Activated naive CD8-positive, alpha-beta T cell treated with anti-CD3 and anti-CD28 coated beads, Interleukin-2, amount 50 U/mL, for 16 hours (primary cell): ENCODE measurements around the gene PCP4.

Experiments used
- DNase-seq: peaks from one replicate; pipeline ENCODE4 v3.0.0-alpha.2; 2020; ENCODE audit warnings: low read depth, low spot score

Gene PCP4

GRCh38 chr21:39923476-39923875 is 56.2 kb downstream of the PCP4 start:
- no peak for DNase-seq

GRCh38 chr21:39924577-39925308 is 57.5 kb downstream of the PCP4 start:
- DNase-seq = no peak

- no peak for DNase-seq
Observed at GRCh38 chr21:39927304-39927886, 60.2 kb downstream of the PCP4 start.

GRCh38 chr21:39932335-39932734 is 65.1 kb downstream of the PCP4 start:
- no peak for DNase-seq

- DNase-seq = no peak
Observed at GRCh38 chr21:39934895-39935294, 67.7 kb downstream of the PCP4 start.

GRCh38 chr21:39935716-39936115 is 68.5 kb downstream of the PCP4 start:
- DNase-seq = no peak

GRCh38 chr21:39938086-39938625 is 70.9 kb downstream of the PCP4 start:
- no peak for DNase-seq

- no peak for DNase-seq
Observed at GRCh38 chr21:39946199-39946598, 79.0 kb downstream of the PCP4 start.

- no peak for DNase-seq
Observed at GRCh38 chr21:39947031-39947430, 79.8 kb downstream of the PCP4 start.

GRCh38 chr21:39951183-39952101 is 84.2 kb downstream of the PCP4 start:
- no peak for DNase-seq

- DNase-seq = no peak
Observed at GRCh38 chr21:39952265-39952664, 85.0 kb downstream of the PCP4 start.

- DNase-seq = no peak
Observed at GRCh38 chr21:39954570-39954969, 87.3 kb downstream of the PCP4 start.

GRCh38 chr21:39955326-39955725 is 88.1 kb downstream of the PCP4 start:
- no peak for DNase-seq

- no peak for DNase-seq
Observed at GRCh38 chr21:39956586-39956985, 89.3 kb downstream of the PCP4 start.

- no peak for DNase-seq
Observed at GRCh38 chr21:39958731-39959130, 91.5 kb downstream of the PCP4 start.

GRCh38 chr21:39961251-39961650 is 94.0 kb downstream of the PCP4 start:
- DNase-seq = no peak

GRCh38 chr21:39965026-39965425 is 97.8 kb downstream of the PCP4 start:
- DNase-seq = no peak

GRCh38 chr21:39966786-39967185 is 99.5 kb downstream of the PCP4 start:
- no peak for DNase-seq

GRCh38 chr21:39968010-39968409 is 100.8 kb downstream of the PCP4 start:
- no peak for DNase-seq

- no peak for DNase-seq
Observed at GRCh38 chr21:39969691-39970364, 102.6 kb downstream of the PCP4 start.

- DNase-seq = no peak
Observed at GRCh38 chr21:39971956-39972355, 104.7 kb downstream of the PCP4 start.

- DNase-seq = no peak
Observed at GRCh38 chr21:39972471-39972870, 105.2 kb downstream of the PCP4 start.
